ENCODE results near the gene DCAKD. TPM values are rescaled to one million over a fixed set of nuclear protein-coding genes. Genes with fewer than 3 reads are reported as not detected.

DCAKD gene
- total and polyA plus RNA-seq, 2 of the 8 experiments (the other 6 are each of a cell fraction or from before 2014, with no cell fraction given), result 35.6 to 52.9 TPM

- TF ChIP-seq ATF2 (IDR thresholded peaks at IDR 0.05; ENCODE audit: low read length), result no peak
- no peak for TF ChIP-seq SRF (IDR thresholded peaks at IDR 0.05; ENCODE audit: low read depth, low read length)
- no peak for TF ChIP-seq MAFK (IDR thresholded peaks at IDR 0.05; ENCODE audit: low read depth, low read length)
- no peak for TF ChIP-seq ZNF274 (IDR thresholded peaks at IDR 0.05; ENCODE audit: borderline replicate concordance, extremely low read depth, low read length)
- TF ChIP-seq TBP (IDR thresholded peaks at IDR 0.05; ENCODE audit: low read depth, low read length), result no peak
- no peak for TF ChIP-seq EGR1 (IDR thresholded peaks at IDR 0.05; ENCODE audit: borderline replicate concordance, low read depth, low read length)
- no peak for TF ChIP-seq CHD7 (IDR thresholded peaks at IDR 0.05; ENCODE audit: insufficient replicate concordance, low read length)
- no peak for TF ChIP-seq POLR2AphosphoS5 (IDR thresholded peaks at IDR 0.05; ENCODE audit: low read depth, low read length)
- TF ChIP-seq NRF1 (IDR thresholded peaks at IDR 0.05; ENCODE audit: low read depth, low read length), result no peak
- TF ChIP-seq PHF8 (conservative IDR thresholded peaks at IDR 0.05; ENCODE audit: low read depth, low read length), result no peak
Measured at GRCh38 chr17:45077643-45078042, 26.2 kb upstream of the DCAKD start (continued).
